Putamen (tissue), 1 donor: ENCODE measurements around the gene AFF3.
"Not testable (repeated sequence)": the region's sequence is repeated elsewhere in the genome, so short reads cannot be mapped to it uniquely, and the experiment has no call there.

ENCODE experiments used
- DNase-seq: peaks from one replicate; pipeline ENCODE4 v3.0.0-alpha.2; 2016; ENCODE audit warnings: low spot score

The AFF3 gene

DNA sequence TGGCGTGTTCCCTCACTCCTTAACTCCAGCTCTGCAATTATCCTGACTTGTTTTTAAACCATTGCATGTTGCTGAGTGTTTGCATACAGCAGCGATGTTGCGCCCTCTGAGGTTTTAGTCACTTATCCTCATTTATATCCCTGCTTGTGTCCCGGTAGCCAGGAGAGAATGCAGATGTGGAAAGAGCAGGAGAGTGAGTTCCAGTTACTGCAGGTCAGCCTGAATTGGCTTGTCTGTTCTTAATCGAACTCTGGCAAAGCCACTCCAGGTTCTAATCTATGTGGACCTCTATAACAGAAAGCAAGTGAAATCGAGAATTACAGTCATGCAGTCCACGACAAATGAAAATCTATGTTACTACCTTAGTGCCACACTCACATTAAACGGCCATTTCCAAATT lies 357.4 kb downstream of the AFF3 start:
- no peak for DNase-seq

GRCh38 chr2:99784282-99784681 lies 358.1 kb downstream of the AFF3 start:
- no peak for DNase-seq

DNA sequence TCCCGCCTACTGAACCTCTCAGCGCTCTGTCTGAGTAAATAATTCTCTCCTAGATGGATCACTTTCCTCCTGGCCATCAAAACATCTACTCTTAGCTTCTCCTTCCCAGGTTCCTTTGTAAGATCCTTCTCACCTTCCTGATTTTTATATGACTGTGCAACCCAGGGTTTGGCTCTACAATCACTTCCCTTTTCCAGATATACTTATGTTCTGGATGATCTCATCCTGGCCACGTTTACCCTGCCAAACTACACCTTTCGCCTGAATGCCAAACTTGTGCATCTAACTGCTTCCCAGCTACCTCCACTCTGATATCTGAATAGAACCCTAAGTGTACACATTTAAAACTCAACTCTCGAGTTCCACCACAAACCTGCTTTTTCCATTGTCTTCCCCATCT lies 362.1 kb downstream of the AFF3 start:
- DNase-seq = no peak

DNA sequence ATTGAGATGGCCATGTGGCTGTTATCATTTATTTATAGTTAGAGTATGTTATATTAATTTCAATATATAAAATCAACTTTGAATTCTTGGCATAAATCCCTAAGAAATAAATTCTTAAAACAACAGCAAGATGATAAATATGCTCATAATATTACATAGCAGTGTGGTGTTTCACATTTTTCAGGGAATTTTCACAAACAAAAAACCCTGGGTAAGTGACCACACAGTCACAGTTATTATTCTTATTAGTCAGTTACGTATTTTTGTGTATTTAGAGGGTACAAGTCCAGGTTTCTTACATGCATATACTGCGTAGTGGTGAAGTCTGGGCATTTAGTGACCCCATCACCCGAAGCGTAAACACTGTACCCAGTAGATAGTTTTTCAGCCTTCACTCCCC lies 363.1 kb downstream of the AFF3 start:
- DNase-seq = no peak

DNA sequence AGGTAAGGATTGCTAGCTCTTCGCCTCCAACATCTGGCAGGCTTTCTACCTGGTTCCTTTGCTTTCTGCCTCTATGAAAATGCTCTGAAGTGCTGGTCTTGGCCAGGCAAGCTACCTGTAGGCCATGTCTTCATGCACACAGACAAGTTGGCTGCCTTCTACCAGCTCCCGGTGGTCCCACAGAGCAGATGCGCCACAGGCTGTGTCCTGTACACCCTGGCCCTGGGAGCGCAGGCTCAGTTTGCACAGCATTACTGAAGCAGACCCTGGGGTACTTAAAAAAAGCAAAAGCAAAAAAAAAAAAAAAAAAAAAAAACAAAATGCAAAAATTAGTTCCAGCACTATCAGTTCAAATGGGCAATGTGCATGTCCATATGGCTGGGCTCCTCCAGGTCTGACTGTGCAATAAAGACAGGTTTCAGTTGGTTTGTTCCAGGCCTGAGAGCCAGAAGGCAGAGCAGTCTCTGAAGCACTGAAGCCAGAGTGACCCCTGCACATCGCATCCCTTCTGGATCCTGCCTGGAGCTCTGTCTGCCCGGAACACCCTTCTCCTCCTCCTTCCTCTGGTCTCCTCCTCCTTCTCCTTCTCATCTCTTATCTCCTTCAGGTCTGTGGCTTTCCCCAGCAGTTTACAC lies 364.6 kb downstream of the AFF3 start:
- no peak for DNase-seq

GRCh38 chr2:99776906-99777646 lies 365.3 kb downstream of the AFF3 start:
- DNase-seq = no peak

DNA sequence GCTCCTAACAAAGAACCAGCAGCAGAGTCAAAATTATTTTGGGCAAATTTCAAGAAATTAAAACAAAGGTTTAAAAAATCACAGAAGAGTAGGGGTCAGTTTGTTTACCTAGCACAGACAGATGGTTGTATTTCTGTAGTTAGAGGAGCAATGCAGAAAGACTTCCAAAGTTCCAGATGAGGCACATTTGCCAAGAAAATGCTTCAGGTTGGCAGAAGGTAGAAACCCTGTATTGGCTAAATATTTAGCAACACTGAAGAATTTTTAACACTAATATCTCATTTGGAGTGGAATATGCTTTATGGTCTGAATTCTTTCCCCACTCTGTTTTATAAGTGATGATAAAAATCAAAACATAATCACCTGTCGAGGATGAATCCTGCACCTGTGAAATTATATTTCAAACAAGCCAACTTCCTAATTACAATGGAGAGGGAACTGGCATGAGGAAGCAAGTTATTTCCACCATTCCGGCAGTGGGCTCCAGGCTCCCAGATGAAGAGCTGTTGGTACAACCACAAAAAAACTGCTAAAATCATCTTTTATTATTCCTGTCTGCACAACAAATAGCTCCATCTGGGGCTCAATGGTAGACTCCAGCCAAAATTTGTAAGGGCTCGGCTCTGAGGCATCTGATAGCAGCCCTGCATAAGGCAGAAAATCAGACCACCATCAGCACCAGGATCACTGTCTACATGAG lies 366.0 kb downstream of the AFF3 start:
- DNase-seq = no peak

DNA sequence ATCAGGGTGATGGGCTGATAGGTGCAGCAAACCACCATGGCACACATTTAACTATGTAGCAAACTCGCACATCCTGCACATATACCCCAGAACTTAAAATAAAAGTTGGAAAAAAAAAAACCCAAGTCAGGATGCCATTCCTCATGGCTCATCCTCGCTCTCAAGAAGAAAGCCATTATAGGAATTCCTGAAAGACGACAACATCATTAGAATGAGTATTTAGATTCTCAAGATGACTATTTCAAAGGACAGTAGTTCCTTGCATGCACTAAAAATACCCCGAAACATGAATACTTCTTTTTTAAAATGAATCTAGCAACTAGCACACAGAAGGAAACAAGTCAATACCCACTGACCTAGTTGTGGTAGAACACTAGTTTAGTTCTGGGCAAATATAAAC lies 366.8 kb downstream of the AFF3 start:
- no peak for DNase-seq

DNA sequence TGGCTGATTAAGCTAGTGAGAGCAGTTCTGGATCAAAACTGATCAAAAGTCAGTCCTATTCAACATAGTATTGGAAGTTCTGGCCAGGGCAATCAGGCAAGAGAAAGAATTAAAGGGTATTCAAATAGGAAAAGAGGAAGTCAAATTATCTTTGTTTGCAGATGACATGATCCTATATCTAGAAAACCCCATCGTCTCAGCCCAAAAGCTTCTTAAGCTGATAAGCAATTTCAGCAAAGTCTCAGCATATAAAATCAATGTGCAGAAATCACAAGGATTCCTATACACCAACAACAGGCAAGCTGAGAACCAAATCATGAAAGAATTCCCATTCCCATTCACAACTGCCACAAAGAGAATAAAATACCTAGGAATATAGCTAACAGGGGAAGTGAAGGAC lies 368.7 kb downstream of the AFF3 start:
- not testable (repeated sequence) for DNase-seq

GRCh38 chr2:99772591-99773331 lies 369.6 kb downstream of the AFF3 start:
- DNase-seq = no peak

GRCh38 chr2:99771681-99772333 lies 370.6 kb downstream of the AFF3 start:
- peak; percentile 34 for DNase-seq

GRCh38 chr2:99770876-99771275 lies 371.5 kb downstream of the AFF3 start:
- DNase-seq = no peak

DNA sequence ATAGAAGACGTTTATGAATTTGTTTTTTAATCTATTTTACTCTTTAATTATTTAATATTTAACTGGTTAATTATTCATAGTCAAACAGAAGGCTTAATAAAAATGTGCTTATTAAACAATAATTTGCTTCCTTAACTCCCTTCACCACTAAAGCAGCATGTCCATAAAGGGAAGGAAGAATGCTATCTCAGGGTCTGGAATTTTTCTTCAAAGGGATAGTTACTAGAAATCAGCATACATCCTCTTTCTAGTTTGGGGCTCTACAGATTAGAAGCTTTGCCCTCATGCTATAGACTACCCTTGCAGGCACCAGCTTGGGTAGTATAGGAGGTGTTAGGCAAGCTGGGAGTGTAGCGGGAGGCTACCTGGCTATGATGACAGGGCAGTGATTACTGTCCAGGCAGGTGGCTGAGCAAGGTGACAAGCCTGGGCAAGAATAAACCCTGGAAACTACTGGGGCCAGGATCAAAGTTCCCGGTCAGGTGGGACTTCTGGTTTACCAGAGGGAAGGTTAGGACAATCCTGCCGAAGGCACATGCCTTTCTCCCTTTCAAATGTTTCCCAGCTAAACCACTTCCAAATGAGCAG lies 376.6 kb downstream of the AFF3 start:
- DNase-seq = no peak

- DNase-seq = no peak
Measured at GRCh38 chr2:99763764-99764163, 378.6 kb downstream of the AFF3 start.

DNA sequence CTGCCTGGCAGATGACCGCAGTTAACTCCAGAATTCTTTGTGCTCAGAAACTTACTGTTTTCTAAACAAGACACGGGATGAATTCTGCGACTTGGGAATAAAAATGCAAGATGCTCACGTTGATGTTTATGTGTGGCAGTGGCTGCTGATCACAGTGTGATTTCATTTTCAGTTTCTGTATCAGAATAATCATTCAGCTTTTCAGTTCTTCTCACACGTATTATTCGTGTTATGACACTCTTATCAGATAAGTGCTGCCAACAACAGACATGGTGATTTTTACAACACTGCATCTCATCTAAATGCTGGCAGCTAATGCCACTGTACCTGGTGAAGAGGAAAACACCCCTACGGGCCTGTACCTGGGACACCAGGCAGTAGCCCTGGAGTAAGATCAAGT lies 379.7 kb downstream of the AFF3 start:
- DNase-seq = no peak

GRCh38 chr2:99757611-99758114 lies 384.7 kb downstream of the AFF3 start:
- no peak for DNase-seq

DNA sequence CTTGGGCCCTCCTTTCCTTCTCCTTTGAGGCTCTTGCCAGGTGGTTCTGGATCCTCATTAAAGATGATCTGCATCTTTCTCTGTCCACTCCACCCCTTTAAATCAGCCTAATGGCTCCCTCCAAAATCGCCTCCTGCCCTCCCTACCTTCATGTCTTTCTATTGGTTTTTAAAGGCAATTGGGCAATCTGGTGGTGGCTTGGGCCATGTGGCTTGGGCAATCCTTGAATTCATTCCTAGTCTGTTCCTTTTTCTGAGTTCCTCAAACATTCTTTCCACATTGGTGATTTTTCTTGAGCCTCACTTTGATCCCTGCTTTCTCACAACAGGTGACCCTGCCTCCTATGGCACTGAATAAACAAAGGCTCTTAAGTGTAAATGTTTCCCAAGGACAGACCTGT lies 386.3 kb downstream of the AFF3 start:
- DNase-seq = no peak

DNA sequence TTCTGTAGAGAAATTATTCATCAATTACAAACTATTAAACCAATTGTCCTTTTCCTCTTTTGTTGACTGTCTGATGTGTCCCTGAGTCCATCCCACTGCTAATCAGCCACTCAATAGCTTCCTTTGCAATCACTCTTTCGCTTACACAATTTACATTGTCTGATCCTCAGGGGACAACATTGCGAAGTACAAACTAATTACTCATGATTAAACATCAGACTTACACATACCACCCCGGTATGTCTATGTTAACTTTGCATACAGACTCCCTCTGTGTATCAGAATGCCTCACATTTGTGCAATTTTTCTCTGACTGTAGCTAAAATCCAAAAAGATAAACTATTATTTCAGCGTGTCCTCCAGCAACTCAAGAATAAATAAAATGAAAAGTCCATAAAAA lies 388.2 kb downstream of the AFF3 start:
- no peak for DNase-seq

- no peak for DNase-seq
Measured at GRCh38 chr2:99753505-99753904, 388.9 kb downstream of the AFF3 start.

DNA sequence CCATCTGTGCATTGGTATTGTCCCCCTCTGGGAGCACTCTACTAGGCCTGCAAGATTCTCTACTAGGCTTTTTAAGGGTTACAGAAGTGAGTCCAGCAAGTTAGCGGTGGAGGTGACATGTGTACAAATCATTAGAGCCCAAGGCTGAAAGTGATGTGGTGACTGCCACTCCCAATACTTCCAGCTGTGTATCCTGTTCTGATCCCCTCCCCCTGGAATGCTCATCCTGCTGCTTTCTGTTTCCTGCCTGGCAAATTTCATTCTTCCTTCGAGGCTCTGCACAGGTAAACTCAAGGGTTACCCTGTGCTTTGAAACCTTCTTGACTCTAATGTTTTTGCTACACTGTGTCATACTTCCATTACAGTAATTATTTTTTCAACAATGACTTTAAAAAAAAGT lies 394.0 kb downstream of the AFF3 start:
- no peak for DNase-seq

DNA sequence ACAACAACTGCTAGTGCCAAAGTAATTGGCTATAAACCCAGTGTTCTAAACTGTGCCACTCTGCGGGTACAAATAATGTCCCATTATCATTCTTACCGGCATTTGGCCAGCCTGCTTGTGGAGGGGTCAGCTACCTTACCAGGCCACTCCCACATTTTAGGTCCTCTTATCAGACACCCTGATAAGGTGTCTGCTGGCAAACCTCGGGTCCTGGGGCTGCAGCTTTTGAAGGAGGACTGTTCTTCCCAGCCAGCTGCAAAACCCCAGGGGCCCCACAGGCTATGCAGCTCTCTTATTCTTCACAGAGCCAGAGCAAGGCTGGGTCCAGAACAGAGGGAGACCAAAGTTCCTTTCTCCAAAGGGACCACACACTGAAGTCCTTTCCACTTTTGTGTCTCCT lies 394.5 kb downstream of the AFF3 start:
- DNase-seq = no peak

GRCh38 chr2:99743146-99743545 lies 399.2 kb downstream of the AFF3 start:
- no peak for DNase-seq
